Measurements from ENCODE around the gene GLUD1. TPM values are rescaled to one million over a fixed set of nuclear protein-coding genes. Genes with fewer than 3 reads are reported as not detected.
"Not testable (repeated sequence)": the region's sequence is repeated elsewhere in the genome, so short reads cannot be mapped to it uniquely, and the experiment has no call there.

The GLUD1 gene
- total RNA-seq, 1 donor from 2014 or later = 213 TPM

DNA sequence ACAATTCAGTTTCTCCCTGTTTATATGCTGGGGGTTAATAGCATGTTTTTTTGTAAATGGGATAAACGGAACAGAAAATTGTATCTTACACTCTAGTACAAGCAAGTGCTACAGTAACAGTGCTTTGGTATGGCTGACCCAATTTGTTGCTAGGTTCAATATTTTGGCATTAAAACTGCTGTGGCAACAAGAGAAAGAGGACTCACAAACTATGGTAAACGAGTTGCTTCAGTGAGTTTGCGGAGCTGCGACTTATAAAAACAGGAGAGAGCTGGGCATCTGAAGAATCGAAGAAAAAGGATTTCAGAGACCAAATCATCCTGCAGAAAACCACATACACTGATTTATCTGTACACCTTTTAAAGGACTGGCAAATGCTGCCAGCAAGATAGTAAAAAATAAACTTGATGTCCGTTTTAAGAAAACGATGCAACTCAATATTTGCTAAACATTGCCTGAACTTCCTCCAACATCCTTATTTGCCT is 2.2 kb downstream of the GLUD1 start:
- FAIRE-seq (no peak), DNase-seq (ENCODE audit: low spot score in 2 of 2) (no peak)

DNA sequence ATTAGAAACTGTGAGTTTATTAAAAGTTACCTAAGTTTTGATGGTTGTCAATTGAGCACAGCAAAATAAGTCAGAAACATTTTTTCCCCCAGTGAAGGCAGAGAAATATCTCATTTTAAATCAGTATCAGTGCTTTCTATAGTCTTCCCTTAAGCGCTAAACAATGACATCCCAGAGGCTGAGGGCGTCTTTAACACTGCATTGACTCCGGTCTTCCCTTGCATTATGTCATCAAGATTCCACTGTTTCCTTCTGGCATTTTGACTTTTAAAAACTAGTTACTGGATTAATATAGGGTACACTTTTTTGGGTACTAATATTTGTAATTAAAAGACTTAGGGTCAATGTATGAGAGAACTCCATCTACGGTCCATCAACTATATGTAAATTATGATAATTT is 3.9 kb downstream of the GLUD1 start:
- DNase-seq (ENCODE audit: low spot score in 2 of 2) (no peak), FAIRE-seq (no peak)

DNA sequence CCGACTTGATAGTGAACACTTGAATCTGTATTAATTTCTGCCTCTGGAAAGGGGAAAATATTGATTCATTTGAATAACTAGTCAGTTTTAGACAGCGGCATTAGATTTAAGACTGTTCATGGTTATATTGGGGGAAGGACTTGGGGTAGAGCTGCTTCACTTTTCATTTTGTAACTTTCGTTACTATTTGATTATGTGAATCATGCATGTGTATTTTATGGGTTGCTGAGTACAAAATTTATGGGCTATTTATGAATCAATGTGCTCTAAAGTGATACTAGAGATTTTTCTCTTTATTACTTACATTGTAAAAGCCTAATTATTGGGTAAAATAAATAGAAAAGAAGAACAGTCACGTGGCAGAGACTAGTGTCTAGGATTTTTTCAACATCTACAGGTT is 4.9 kb downstream of the GLUD1 start:
- DNase-seq (ENCODE audit: low spot score in 2 of 2) (no peak), FAIRE-seq (no peak)

DNA sequence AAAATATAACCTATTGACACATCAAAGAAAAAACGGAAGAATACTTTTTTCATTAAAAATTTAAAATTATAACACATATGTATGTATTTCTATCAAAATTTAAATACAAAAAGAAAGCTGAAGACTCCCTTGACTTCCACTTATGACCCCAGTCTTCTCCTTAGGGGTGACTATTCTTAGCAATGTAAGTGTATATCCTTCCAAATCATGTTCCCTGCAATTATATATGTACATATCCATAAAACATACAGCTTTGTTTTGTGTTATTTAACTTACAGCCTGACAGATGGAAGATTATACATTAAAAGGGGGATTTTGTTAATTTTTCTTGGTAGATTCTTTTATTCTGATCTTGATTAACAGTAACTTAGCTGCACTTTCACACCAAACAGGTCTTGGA is 9.1 kb downstream of the GLUD1 start:
- no peak for FAIRE-seq
- no peak for DNase-seq (ENCODE audit: low spot score in 2 of 2)

DNA sequence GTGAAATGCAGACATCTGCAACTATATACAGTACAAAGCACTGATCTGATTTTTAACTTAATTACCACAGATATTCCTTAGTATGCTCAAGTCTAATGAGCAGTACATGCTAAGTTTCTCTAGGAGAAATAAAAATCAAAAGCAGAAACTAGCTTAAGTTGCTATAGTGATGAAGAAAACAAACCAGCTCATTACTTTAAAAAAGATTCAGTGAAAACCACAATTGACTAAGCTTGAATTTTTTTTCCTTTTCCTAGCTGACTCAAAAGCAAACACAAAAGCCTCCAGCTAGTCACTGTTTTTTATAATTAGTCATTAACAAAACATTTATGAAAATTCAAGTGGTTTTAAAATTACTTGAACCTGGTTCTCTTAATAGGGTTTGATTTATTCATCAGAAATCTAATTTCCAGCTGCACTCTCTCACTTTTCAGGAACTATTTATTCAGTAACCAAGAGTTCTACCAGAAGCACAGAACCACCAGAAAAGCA is 10.3 kb downstream of the GLUD1 start:
- FAIRE-seq; DNase-seq (ENCODE audit: low spot score in 2 of 2): not testable (repeated sequence)

DNA sequence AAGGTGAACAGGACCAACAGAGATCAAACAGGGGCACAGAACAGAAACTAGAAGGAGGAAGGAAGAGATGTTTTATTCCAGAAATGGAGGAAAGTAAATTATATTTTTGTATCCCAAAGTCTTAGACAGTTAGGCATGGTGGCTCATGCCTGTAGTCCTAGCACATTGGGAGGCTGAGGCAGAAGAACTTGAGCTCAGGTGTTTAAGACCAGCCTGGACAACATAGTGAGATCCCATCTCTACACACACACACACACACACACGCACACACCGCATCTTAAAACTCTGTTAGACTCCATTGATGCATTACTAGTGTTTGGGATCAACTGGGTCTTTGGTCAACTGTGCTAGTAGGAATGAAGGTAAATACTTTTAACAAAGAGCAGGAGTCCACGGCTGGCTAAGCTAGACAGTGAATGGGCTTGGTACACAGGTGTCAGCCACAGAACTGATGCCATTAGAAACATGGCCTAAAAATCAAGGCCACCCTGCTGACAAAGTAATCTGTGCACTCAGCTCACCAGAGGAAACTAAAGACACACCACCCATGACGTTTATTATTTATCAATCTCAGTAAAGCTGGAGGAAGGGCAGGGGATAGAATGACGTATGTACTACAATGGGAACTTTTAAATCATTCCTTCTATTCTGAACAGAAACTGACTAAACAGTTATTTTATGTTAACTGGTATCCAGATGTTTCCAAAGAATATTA is 10.9 kb downstream of the GLUD1 start:
- not testable (repeated sequence) for DNase-seq (ENCODE audit: low spot score in 2 of 2); FAIRE-seq

DNA sequence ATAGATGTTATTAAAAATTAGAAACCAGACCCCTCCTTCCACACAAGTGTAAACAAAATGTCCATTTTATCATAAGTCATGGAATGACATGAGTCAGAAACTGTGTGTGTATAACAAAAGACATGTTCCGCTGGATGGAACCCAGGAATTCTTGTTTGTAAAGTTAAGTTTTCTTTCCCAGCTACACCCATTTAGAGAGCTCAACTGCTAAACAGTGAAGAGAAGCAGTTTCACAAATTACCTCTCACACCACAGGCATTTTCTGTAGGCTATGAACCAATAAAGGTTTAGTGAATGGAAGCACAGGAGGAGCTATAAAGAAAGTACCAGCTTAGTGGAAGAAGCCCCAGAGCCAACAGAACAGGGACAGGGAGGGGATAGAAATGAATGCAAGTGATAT is 12.4 kb downstream of the GLUD1 start:
- not testable (repeated sequence) for FAIRE-seq; DNase-seq (ENCODE audit: low spot score in 2 of 2)

- DNase-seq (ENCODE audit: low spot score in 2 of 2); FAIRE-seq: not testable (repeated sequence)
Observed at GRCh38 chr10:87081574-87081973, 13.1 kb downstream of the GLUD1 start.

DNA sequence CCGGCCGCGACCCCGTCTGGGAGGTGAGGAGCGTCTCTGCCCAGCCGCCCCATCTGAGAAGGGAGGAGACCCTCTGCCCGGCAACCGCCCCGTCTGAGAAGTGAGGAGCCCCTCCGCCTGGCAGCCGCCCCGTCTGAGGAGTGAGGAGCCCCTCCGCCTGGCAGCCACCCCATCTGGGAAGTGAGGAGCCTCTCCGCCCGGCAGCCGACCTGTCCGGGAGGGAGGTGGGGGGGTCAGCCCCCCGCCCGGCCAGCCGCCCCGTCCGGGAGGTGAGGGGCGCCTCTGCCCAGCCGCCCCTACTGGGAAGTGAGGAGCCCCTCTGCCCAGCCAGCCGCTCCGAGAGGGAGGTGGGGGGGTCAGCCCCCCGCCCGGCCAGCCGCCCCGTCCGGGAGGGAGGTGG is 14.0 kb downstream of the GLUD1 start:
- DNase-seq (ENCODE audit: low spot score in 2 of 2); FAIRE-seq: not testable (repeated sequence)

GRCh38 chr10:87079106-87079836 is 15.4 kb downstream of the GLUD1 start:
- no peak for FAIRE-seq

GRCh38 chr10:87076421-87076820 is 18.2 kb downstream of the GLUD1 start:
- not testable (repeated sequence) for FAIRE-seq; DNase-seq (ENCODE audit: low spot score in 2 of 2)

More at GRCh38 chr10:87079106-87079836, 15.4 kb downstream of the GLUD1 start:
- DNase-seq (ENCODE audit: low spot score in 2 of 2) = no peak

DNA sequence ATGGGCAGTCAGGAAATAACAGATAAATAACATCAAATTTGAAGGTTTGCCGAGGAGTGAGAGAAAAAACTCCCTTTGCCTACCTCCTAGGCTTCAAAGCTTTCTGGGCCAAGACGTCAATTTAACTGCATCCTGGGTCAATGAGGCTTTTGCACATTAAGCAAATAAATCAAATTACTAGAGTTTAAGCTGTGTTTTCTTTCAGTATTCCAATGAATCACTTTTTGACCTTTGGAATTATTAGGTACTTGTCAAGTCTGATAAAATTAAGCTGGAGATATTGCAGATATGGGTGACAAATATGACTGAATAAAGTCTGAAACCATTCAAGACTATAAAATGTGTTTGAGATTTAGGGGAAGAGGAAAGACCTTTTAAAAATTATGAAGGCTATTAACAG is 22.2 kb downstream of the GLUD1 start:
- no peak for DNase-seq (ENCODE audit: low spot score in 2 of 2)
- FAIRE-seq = no peak

- DNase-seq (ENCODE audit: low spot score in 2 of 2) (no peak), FAIRE-seq (no peak)
Observed at GRCh38 chr10:87068281-87068680, 26.4 kb downstream of the GLUD1 start.

- DNase-seq (ENCODE audit: low spot score in 2 of 2) (no peak), FAIRE-seq (no peak)
Observed at GRCh38 chr10:87066865-87067264, 27.8 kb downstream of the GLUD1 start.

DNA sequence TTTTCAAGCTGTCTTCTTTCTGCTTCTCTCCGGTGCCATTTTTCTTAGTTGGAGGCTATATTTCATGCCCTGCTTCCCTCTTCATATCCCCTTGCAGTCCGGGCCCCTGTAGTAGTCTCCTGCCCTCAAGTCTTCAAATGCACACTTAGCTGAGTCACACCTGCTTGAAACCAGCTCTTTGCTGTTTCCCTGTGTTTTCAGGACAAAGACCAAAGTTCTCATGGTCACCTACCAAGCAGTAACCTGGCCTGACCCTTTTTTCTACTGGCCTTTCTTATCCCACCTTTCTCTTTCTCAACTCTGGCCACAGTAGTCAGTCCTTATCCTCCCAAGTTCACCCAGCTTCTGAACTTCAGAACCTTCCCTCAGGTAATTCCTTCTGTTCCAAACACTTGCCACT is 28.5 kb downstream of the GLUD1 start:
- FAIRE-seq (no peak), DNase-seq (ENCODE audit: low spot score in 2 of 2) (no peak)

DNA sequence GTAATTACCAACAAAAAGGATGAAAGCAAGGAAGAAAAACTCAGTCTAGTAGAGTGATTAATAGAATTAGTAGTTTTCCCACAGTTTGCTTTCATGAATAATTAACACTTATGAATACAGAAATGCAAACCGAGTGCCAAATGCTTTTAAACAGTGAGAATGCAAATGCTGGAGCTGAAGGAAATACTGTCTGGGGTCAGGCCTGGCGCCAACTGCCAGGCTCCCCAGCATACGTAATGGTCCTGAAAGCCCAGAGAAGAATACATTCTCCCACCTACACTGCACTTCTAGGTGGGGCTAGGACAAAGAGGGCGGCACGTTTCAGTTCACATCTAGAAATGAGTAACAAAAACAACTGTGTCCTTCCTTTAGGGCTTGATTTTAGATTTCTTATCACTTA is 30.0 kb downstream of the GLUD1 start:
- FAIRE-seq = no peak
- DNase-seq (ENCODE audit: low spot score in 2 of 2) = peak in 1 of 2 donors; percentile 26

DNA sequence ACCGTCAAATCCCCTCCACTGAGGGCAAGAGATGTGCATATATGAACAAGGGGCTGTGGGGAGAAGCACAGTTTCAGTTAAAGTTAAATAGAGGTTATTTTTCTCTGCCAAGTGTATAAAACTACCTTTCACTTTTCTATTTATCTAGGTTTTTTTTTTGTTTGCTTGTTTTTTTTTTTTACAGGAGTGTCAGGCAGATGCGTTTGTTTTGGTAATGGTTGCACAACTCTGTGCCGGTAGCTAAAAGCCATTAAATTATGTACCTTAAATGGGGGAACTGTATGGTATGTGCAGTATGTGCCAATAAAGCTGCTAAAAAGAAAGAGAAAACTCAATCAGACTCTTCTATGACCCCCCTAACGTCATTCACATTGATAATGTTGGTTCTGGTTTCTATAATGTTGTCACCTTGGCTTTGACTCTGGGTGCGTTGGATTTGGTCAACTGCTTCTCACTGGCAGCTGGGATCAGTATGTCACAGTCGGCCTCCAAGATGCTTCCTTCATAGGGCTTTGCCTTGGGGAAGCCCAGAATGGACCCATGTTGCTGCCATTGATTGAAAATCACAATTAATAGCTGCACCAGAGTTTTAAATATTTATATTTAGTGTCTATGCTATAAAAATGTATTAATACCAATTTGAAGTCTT is 34.2 kb downstream of the GLUD1 start:
- no peak for FAIRE-seq

GRCh38 chr10:87059401-87059800 is 35.2 kb downstream of the GLUD1 start:
- FAIRE-seq = no peak
- DNase-seq (ENCODE audit: low spot score in 2 of 2) = no peak

More for the DNA sequence above, 34.2 kb downstream of the GLUD1 start:
- DNase-seq (ENCODE audit: low spot score in 2 of 2) = no peak

DNA sequence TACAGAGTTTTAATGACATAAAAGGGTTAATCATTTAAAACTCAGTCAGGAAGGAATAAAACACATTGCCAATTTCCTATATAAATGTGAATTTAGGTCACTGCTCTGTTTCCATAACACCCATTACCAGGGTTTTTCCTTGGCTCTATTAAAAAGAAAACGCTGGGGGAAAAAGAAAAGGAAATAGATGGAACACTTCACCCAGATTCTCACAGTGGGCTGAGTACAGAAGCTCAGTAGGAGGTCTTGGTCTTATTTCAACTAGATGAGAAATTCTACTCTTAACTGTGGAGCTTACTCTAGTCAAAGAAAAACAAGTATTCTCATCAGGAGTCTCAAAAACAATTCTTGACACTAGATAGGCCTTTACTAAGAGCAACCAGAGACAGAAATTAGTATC is 36.5 kb downstream of the GLUD1 start:
- FAIRE-seq (no peak), DNase-seq (ENCODE audit: low spot score in 2 of 2) (peak in 1 of 2 donors; percentile 21)

DNA sequence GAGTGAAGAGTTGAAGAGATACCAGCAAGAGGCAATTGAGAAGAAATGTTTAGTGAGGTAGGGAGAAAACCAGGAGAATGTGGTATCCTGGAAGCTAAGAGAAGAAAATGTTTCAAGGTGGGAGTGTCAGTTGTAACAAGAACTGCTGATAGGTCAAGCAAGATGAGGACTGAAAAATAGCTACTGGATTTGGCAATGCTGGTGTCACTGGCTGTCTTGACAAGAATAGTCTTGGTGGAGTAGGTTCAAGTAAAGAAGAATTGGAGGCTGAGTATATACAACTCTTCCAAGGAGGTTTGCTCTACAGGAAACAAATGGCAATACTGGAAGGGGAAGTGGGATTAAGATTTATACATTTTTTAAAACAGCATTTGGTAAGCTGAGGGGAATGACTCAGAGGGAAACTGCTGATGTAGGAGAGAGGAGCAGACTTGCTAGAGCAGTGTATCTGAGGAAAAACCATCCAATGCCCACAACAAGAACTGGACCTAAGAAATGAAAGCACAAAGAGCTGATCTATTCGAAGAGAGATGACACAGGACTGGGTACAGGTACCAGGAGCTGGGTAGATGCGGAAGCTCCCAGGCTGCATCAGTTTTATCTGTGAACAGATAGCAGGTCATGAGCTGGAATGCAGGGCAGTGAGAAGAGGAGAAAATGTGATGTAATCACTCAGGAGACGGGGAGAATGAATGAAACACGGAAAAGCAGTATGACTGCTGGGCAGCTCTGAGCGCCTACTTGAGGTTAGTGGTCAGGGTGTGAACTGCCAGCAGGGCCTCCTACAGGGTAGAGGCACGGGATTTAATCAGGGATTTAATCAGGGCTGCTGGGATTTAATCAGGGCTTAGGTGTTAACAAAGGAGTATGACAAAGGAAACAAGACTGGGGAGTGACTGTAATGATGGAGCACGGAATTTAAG is 40.0 kb downstream of the GLUD1 start:
- DNase-seq (ENCODE audit: low spot score in 2 of 2) = no peak
- FAIRE-seq = no peak
